Superior temporal gyrus (tissue), 1 donor: ENCODE results near the gene HIF3A.
A peak's percentile ranks its signal among the peaks of the same experiment; 100 is the strongest.

Experiments
- DNase-seq: peaks from one replicate; pipeline ENCODE4 v3.0.0-alpha.2; 2016; ENCODE audit errors: extremely low spot score

The HIF3A gene

DNA sequence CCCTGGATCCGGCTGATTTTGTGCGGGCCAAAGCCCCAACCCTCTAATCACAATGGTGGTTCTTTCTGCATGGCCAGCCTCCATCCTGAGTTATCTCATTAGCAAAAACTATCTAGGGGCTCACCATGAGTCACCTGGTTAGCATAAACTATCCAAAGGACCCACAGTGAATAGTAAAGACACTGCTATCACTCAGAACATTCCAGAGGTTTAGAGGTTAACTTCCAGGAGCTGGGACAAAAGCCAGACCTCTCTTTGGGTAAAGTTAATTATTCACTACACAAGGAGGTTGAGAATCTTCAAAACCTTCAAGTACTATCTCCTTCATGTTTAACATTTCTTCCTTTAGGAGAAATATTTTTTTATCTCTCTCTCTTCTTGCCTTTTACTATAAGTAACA, 31.2 kb downstream of the HIF3A start:
- DNase-seq, result no peak

DNA sequence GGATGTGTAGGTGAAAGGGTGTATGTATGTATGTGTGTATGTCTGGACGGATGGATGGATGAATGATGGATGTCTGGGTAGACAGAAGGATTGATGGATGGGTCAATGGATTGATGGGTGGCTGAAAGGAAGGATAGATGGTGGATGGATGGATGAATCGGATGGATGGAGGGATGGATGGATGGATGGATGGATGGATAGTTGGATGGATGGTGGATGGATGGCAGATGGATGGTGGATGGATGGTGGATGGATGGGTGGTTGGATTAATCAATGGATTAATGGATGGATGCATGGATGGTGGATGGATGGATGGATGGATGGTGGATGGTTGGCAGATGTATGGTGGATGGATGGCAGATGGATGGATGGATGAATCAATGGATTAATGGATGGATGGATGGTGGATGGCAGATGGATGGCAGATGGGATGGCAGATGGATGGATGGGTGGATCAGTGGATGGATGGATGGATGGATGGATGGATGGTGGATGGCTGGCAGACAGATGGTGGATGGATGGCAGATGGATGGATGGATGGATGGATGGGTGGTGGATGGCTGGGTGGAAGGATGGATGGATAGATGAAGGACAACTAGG, 33.6 kb downstream of the HIF3A start:
- no peak for DNase-seq

DNA sequence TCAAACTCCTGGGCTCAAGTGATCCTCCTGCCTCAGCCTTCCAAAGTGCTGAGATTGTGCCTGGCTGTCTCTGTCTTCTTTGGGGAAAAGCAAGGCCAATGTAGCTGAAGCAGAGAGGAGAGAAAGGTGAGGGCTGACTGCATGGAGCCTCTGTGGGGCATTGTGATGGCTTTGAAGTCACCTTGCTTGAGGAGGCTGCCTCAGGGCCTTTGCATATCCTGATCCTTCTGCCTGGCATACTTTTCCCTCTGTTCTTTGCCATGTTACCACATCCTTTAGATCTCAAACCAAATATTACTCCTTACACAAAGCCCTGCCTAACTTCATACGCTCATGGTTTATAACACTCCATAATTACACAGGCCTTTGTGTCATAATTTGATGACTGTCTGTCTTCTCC, 40.6 kb downstream of the HIF3A start:
- no peak for DNase-seq

DNA sequence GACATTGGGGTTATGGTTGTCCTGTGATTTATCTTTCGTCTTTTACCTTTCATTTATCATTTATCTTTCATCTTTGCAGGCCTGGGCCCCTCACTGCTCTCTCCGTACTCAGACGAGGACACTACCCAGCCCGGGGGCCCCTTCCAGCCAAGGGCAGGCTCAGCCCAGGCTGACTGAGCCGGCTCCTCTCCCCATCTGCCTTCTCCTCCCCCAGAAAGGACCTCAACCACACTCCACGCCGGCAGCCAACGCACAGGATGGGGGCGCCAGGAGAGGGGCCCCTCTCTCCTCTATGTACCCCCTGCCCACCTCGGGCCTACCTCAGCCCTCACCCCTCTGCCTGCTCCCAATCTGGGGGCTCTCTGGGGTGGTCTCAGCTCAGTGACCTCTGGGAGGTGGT, 42.6 kb downstream of the HIF3A start:
- no peak for DNase-seq

DNA sequence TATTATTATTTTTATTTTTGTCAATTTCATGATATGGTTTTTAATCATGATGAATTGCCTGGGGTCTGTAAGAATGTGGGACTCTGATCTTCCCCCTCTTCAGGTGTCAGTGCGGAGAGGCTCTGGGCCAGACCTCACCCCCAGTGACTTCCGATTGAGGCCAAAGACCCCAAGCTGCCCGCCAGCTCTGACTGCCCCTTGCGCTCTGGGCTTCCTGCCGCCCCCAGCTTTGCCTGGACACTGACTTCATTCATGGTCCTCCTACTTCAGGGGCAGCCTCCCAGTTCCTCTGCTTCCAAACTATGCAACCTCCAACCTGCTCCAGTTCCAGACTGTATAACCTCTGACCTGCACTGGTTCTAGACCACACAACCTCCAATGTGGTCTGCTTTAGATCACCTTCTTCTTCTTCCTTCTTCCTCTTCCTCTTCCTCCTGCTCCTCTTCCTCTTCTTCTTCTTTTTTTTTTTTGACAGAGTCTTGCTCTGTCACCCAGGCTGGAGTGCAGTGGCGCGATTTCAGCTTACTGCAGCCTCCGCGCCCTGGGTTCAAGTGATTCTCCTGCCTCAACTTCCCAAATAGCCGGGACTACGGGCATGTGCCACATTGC, 43.3 kb downstream of the HIF3A start:
- DNase-seq, result no peak

DNA sequence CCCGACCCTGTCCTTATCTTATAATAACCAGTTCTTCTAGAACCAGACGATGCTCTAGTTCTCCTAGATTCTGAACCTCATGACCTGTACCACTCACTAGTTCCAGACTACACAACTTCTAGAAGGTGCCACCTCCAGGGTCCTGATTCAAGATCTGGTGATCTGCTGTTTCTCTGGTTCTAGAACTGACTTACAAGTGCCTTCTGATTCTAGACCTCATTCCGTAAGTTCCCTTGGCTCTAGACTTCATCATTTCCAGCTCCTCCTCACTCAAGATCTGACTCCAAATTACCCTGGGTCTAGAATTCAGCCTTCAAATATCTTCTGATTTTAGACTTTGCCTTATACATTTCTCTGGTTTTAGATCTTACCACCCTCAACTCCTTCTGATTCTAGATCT, 45.1 kb downstream of the HIF3A start:
- DNase-seq, result no peak

DNA sequence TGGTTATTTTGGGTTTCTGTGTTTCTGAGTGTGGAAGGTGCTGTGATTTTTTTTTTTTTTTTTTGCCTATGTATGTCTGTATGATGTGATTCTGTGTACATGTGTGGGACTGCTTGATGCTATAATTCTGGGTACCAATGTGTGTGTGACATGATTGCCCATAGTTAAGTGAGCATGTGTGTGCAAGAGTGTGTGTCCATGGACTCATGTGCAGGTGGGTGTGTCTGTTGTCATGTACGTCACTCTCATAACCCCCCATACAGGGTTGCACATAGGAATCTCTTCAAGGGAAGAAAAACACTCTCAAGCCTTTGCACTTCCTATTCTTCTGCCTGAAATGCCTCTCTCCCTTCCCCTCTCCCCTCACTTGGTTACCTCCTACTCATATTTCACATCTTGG, 47.5 kb downstream of the HIF3A start:
- no peak for DNase-seq

DNA sequence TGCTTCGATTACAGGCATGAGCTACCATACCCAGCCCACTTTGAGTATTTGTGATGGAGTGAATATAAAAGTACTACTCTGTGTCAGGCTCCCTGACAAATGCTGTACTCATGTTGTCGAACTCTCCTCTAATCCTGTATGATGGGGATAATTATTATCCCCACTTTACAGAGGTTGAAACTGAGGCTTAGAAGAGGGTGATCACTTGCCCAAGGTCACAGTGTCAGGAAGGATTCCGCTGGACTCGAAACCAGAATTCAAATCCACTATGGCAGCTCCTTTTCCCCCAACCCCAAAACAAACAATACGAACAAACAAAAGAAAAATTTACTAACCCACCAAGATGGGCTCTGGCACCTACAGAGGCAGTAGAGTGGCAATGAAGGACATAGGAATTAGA, 48.3 kb downstream of the HIF3A start:
- DNase-seq, result no peak

DNA sequence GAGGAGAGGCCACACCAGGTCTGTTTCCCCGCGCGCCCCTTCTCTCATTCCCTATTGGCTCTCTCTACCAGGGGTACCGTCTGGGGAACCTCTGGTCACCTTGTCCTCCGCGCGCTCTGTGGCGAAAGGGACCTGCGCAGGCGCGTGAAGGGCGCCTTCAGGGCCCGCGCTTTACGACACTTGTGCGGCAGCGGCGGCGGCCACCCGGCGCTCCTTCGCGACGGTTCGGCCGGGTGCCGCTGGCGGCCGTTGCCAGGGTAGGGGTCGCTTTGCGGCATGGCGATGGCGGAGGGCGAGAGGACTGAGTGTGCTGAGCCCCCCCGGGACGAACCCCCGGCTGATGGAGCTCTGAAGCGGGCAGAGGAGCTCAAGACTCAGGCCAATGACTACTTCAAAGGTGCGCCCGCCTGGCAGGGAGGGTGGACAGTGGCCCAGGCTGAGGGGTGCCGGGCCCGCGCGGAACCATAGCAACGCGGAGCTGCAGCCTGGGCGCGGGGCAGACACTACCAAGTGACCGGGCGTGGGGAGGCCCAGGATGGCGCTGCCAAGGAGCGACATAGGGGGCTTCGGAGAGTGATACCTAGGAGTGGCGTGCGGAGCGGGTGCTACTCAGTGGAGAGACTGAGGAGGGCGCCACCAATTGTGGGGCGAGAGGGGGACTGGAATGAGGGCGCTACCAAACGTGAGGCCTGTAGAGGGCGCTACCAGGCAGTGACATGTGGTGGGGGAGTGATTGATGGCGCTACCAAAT, 50.2 kb downstream of the HIF3A start, which contains the start of gene PPP5C:
Gene PPP5C (plus strand): TSS at position 267 of the 751 bp plus-strand sequence. CDS start 10 bp downstream, at position 277.
- DNase-seq, result peak; percentile 87

DNA sequence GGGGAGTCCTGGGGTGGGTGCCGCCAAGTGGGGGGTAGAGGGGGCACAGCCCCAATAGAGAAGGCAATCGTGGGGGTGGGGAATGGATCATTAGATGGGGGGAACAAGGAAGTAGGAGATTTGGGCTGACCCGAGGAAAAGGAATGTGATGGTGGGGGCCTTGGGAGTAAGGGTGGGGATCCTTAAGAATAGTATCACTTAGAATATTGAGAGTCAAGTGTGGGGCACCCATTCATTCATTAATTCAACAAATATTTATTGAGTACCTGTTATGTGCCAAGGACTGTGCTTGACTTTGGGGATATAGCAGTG, 50.7 kb downstream of the HIF3A start:
- no peak for DNase-seq

DNA sequence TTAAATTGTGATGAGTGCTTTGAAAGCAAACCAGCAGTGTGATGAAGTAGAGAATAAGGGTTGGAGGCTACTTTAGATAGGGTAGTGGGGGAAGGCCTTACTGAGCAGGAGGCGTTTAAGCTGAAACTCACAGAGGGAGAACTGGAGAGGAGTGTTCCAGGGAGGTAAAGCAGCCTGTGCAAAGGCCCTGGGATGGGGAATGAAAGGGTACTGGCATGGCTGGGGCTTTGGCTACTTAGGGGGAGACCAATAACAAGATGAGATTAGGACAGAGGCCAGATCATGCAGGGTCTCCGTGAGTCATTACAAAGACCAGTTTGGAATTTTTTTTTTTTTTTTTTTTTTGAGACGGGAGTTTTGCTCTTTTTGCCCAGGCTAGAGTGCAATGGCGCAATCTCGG, 51.1 kb downstream of the HIF3A start:
- no peak for DNase-seq

DNA sequence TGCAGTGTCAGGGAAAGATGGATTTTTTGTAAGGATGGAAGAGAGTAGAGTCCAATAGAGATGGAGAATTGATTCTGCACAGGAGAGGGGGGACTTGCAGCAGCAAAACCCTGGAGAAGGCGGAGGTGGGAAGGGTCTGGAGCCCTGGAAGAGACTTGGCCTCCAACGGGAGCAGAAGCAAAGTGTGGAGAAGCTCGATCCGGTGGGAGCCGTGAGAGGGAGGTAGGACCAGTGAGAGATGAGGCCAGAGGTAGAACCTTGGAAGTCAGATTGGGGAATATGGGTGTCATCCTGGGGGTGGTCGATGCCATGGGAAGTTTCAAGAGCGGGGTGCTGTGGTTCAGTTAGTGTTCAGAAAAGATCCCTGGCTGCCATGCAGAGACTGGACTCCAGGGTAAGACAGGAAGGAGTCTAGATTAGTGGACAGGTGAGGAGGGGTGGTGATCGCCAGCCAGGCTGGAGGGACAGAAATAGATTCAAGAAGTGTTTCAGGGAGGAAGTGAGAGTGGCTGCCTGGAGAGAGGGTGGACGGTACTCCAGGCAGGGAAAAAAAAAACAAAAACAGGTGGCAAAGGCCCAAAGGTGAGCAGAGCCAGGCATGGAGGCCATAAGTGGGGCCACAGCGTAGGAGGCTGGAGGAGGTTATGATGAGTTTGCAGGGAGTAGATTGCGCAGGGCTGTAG, 52.6 kb downstream of the HIF3A start:
- no peak for DNase-seq

DNA sequence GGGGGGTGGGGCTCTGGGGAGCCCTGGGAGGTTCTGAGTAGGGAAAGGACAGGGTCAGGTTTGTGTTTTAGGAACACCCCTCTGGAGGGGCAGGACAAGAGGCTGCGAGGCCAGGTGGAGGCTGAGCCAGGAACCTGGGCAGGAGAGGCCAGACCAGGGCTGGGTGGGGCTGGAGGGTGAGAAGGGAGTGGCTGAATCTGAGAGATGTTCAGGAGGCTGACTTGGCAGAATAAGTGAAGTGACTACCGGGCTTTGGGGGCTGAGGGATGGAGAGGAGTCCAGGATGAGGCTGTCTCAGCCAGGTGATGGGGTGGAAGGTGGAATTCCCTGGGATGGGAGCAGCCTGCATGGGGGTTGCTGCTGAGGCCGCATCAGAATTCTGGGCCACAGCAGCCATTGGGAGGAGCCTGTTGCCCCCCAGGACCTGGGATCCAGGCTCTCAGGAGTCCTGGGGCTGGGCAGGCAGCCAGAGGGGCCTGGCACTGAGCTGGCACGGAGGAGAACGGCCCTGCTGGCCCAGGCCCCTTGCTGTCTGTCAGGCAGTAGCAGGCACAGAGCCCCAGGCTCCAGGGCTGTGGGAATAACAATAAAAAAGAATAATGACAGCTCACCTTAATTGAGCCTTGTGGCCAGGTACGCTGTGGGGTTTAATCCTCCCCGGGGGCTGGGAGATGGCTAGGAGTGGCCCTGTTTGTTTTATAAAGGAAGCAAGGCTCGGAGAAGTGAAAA, 53.4 kb downstream of the HIF3A start:
- DNase-seq, result no peak

DNA sequence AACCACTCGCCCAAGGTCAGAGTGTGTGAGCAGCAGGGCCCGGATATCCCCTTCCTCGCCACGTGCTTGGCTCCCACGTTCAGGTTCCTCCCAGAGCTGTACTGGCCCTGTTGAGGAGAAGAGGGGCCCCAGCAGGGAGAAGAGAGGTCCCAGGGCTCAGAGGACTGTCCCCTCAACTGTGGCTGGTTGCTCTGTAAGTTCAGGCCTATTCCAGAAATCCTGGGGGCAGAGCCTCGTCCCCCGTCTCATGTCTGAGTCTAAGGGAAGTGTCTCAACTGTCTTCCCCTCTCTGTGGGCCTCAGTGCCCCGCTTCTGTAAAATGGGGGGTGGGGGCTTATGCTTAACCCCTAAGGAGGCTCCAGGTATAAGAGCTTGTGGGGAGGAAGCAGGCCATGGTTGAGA, 53.9 kb downstream of the HIF3A start:
- no peak for DNase-seq

DNA sequence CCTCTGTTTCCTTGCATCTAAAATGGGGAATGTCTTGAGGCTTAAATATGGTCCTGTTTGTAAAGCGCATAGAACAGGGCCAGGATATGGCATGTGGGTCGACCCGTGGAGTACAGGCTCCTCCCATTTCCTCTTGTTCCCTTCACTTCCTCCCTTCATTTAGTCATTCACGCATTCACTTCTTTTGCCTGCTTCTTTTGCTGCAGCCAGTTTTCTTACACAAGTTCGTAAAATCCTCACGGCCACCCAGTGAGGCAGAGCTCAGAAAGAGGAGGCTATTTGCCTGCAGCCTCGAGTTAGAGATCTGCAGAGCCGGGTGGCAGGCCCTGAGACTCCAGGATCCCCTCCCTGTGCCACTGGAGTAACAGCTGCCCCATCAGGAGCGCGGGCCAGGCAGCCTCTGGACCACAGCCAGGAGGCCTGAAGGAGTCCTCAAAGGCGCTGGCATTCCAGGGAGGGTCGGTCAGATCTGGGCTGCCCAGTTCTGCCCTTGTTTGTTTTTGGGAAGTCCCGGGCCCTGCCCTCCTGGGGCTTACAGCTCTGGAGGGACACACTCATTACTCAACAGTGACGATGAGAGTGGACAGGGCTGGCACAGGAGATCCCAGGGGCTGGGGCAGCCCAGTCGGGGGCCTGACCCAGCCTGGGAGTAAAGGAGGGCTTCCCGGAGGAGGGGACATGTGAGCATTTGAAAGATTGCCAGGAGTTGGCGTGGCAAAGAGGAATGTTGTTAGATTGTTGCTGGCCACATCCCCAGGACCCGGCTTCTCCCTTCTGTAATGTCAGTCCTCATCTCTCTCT, 54.6 kb downstream of the HIF3A start:
- DNase-seq, result no peak

DNA sequence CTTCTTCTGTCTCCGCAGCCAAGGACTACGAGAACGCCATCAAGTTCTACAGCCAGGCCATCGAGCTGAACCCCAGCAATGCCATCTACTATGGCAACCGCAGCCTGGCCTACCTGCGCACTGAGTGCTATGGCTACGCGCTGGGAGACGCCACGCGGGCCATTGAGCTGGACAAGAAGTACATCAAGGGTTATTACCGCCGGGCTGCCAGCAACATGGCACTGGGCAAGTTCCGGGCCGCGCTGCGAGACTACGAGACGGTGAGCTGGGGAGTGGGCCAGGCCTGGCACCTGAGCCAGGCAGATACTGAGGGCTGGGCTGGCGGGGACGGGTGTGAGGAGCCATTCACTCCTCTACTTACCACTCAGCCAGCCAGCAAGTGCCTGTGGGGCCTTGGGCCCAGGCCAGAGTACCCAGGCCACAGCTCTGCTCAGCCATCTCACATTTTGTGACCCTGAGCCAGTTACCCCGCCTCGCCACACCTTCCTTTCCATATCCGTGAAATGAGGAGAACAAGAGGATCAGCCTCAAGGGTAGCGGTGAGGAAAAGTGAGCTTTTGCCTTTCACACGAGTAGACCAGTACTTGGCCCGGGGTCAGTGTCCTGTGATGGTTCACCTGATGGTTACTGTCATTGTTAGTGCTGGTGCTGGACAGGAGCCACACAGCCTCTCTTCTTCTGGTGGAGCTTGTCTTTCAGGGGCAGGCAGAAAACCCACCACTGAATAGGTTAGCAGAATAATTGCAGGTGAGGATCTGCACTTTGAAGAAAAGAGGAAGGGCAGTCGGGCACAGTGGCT, 57.1 kb downstream of the HIF3A start:
- DNase-seq, result no peak

DNA sequence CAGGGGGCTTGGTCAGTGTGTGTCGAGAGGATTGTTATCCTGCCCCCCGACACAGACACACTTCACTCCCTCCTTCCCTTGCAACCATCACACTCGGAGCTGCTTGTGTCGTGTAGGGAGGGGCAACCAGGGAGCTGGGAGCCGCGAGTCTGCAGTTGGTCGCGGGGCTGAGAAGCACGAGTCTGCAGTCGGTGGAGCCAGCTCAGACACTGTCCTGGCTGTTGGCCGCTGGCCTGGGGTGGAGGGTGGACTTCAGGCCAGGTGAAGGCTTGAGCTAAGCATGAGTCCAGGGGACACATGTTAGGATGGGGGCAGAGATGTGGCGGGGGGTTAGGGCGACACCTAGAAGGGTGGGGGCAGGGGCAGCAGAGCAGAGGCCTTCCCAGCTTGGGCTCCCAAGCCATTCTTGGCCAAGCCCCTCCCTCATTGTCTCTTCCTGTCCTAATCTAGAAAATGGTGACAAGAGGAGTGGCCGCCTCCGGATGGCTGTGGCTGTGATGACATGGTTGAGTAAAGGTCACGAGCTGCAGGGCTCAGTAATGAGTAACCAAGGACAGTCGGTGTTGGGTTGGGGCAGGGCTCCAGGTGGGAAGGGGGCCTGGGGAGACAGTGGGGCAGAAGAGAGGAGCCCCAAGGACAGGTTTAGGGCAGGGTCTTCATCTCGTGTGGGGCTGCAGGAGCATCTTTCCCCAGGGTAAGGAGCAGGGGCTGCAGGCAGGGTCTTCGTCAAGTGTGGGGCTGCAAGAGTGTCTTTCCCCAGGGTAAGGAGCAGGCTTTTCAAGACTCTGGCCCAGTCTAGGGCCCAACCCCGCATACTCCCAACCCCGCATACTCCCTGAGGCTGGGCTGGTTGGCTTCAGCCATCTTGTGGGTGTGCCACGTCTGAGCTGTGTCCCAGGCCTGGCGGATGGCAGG, 58.6 kb downstream of the HIF3A start:
- DNase-seq, result no peak

DNA sequence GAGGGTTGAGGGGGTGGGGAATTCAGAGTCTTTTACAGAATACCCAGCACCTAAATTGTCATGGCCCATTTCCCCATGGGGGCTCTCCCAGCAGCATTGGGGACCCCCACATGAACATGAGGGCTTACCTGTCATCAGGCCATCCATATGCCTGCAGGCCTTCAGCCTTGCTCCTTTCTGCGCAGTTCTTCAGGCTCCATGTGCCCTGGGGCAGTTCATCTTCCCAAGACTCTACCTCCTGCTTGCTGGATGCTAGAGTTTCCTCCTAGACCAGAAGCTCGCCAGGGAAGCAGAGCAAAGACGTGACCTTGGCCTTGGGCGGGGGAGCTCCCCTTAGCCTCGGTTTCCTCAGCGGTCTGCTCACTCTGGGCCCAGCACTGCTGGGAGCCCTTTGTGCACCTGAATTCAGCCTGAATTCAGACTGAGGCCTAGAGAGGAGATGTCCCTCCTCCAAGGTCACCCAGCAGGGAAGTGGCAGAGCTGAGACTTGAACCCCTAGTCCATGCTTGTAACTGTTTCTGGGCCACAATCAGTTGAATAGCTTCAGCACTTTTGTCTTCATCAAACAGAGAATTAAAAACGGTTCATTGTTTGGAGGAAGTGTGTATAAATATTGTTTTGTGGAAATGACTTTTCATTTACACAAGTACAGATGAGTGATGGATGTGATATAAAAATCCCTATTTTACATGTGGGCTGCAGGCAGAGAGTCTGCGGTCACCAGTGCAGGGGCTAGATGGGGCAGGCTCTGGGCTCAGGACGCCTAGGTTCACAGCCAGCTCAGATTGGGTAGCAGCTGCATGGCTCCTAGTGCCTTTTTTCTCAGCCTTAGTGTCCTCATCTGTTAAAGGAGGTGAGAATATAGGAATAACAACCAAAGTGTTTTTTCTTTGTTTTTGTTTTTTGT, 59.6 kb downstream of the HIF3A start:
- no peak for DNase-seq
